Natural killer cell (primary cell): ENCODE results near the gene SPRN. TPM values are rescaled to one million over a fixed set of nuclear protein-coding genes. Genes with fewer than 3 reads are reported as not detected.
"Not testable (repeated sequence)": the region's sequence is repeated elsewhere in the genome, so short reads cannot be mapped to it uniquely, and the experiment has no call there.

Experiments used
- ATAC-seq, 3 donors: fragments of 150-1000 bp in 2 of 3; fragments of 200-7000 bp in 1 of 3; cut with Tn5 transposase; 1 replicate in 1 of 3; 2 replicates in 2 of 3; pipeline ENCODE4 v1.10.0; 2021; ENCODE audit warnings: mild to moderate bottlenecking in 2 of 3, moderate library complexity in 2 of 3
- DNase-seq, 2 donors: peaks; one replicate each; pipeline versions ENCODE4 v3.0.0 to v3.0.0-alpha.2; 2013 to 2021; ENCODE audit warnings: mixed read lengths in 1 of 2
- H3K27ac ChIP-seq: one replicate; pipeline ENCODE4 v1.5.1; 2013; ENCODE audit warnings: mild to moderate bottlenecking, low read length
- H3K27me3 ChIP-seq: one replicate; pipeline ENCODE4 v1.6.1; 2013; ENCODE audit warnings: low read length; ENCODE audit not compliant: control insufficient read depth, insufficient read depth
- H3K36me3 ChIP-seq: one replicate; pipeline ENCODE4 v1.6.1; 2013; ENCODE audit warnings: low read length; ENCODE audit not compliant: control insufficient read depth, insufficient read depth
- H3K4me1 ChIP-seq: one replicate; pipeline ENCODE4 v1.6.1; 2013; ENCODE audit warnings: low read length; ENCODE audit not compliant: control insufficient read depth, insufficient read depth
- H3K4me3 ChIP-seq: one replicate; pipeline ENCODE4 v1.5.1; 2013; ENCODE audit warnings: low read length
- H3K9me3 ChIP-seq: one replicate; pipeline ENCODE4 v1.6.1; 2013; ENCODE audit warnings: low read length; ENCODE audit not compliant: control insufficient read depth, insufficient read depth
- H3K27ac Mint-ChIP-seq, 2 donors: one replicate each; pipeline ENCODE4 v1.8.0; 2022; ENCODE audit warnings: mild to moderate bottlenecking in 2 of 2, mixed read lengths in 2 of 2, moderate library complexity in 1 of 2
- H3K27me3 Mint-ChIP-seq, 2 donors: one replicate each; pipeline ENCODE4 v1.8.0; 2022; ENCODE audit warnings: low read depth in 2 of 2, mixed read lengths in 2 of 2
- H3K36me3 Mint-ChIP-seq: one replicate; pipeline ENCODE4 v1.8.0; 2022; ENCODE audit warnings: mixed read lengths
- H3K4me1 Mint-ChIP-seq, 2 donors: one replicate each; pipeline ENCODE4 v1.8.0; 2022; ENCODE audit warnings: mixed read lengths in 2 of 2
- H3K4me3 Mint-ChIP-seq: one replicate; pipeline ENCODE4 v1.8.0; 2022; ENCODE audit warnings: mild to moderate bottlenecking, moderate library complexity, mixed read lengths
- H3K9me3 Mint-ChIP-seq, 2 donors: one replicate each; pipeline ENCODE4 v1.8.0; 2022; ENCODE audit warnings: mixed read lengths in 2 of 2
- CTCF ChIP-seq: fragments of 200-600 bp; IDR thresholded peaks from one replicate; pipeline ENCODE4 v1.8.0; 2022; ENCODE audit warnings: antibody characterized with exemption
- WGBS: methylation state at CpG from one replicate; pipeline ENCODE4 v1.1.7; 2013; ENCODE audit warnings: missing lambda C conversion rate; ENCODE audit not compliant: insufficient coverage; 5-methylcytosine and 5-hydroxymethylcytosine counted together
- intact Hi-C: fragments of 100-400 bp; cut with micrococcal nuclease; formaldehyde crosslinking; loops from one replicate; pipeline ENCODE4 v1.14.2; 2022
- total RNA-seq, 4 donors: library from RNA; stranded (reverse); fragments of 120-200 nt in 1 of 4; gene quantifications; one replicate each; pipeline versions ENCODE4 v1.2.3 to v1.2.4, GENCODE V29; 2013 to 2022

SPRN gene
- total RNA-seq, 3 donors from 2014 or later (not counting 1 experiment from before 2014, with no cell fraction given), result not detected

DNA sequence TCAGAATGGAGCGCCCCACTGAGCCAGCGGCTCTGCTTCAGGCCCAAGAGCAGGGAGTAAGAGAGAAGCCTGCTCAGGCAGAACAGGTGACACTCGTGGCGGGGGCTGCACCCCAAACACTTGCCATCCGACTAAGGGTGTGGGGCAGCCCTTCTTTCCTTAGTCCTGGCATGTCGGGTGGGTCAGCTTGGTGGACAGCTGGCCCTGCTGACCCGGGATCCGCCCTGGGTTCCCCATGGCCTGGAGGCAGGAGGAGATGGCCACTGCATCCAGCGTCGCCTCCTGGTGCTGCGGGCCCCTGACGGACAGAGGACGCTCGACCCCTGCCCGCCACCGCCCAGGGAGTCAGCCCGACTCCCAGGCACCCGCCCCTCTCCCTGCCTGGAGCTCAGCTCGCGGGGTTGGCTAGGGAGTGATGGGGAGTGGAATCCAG lies 46.6 kb downstream of the SPRN start:
- Histone ChIP-seq H3K27me3 (no peaks in the 10 kb centered on the region), H3K27ac (no peak overlapping the region), H3K9me3 (no peaks in the 10 kb centered on the region), H3K4me1 (peaks cover 45% of the 10 kb centered on the region), H3K4me3 (peak overlapping the region; percentile 89), H3K36me3 (no peaks in the 10 kb centered on the region)
- H3K4me3 Mint-ChIP-seq, result peak overlapping the region; percentile 86
- no peaks in the 10 kb centered on the region for H3K9me3 Mint-ChIP-seq
- 43% methylated on average over 20 of the region's 20 CpGs for WGBS
- H3K27ac Mint-ChIP-seq, result peak overlapping the region in 1 of 2 donors; percentile 44
- no peak for TF ChIP-seq CTCF
- H3K27me3 Mint-ChIP-seq, result no peaks in the 10 kb centered on the region
- intact Hi-C loops, result no loop called here
- DNase-seq (no peak), ATAC-seq (no peak)
- peaks cover 0 to 24% of the 10 kb centered on the region in 2 donors for H3K4me1 Mint-ChIP-seq
- no peaks in the 10 kb centered on the region for H3K36me3 Mint-ChIP-seq

- DNase-seq, result no peak
- Mint-ChIP-seq H3K9me3 (no peaks in the 10 kb centered on the region), H3K4me3 (peak overlapping the region; percentile 86), H3K27ac (no peak overlapping the region), H3K36me3 (no peaks in the 10 kb centered on the region), H3K4me1 (peaks cover 0 to 24% of the 10 kb centered on the region in 2 donors), H3K27me3 (no peaks in the 10 kb centered on the region)
- Histone ChIP-seq H3K4me3 (no peak overlapping the region), H3K27ac (no peak overlapping the region), H3K36me3 (no peaks in the 10 kb centered on the region), H3K4me1 (peaks cover 50% of the 10 kb centered on the region), H3K9me3 (no peaks in the 10 kb centered on the region), H3K27me3 (no peaks in the 10 kb centered on the region)
- no peak for ATAC-seq
- intact Hi-C loops, result no loop called here
- no peak for TF ChIP-seq CTCF
- WGBS, result 96% methylated on average over 30 of the region's 30 CpGs
Observed at GRCh38 chr10:133377025-133377817, 47.2 kb downstream of the SPRN start.

DNA sequence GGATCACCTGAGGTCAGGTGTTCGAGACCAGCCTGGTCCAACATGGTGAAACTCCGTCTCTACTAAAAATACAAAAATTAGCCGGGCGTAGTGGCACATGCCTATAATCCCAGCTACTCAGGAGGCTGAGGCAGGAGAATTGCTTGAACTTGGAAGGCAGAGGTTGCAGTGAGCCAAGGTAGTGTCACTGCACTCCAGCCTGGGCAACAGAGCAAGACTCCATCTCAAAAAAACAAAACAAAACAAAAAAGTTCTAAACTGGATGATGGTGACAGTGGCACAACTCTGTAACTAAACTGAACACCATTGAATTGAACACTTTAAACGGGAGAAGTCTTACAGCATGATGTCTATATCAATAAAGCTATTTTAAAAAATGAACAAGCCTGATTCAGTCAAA lies 48.2 kb downstream of the SPRN start:
- H3K36me3 Mint-ChIP-seq, H3K9me3 Mint-ChIP-seq, H3K27ac ChIP-seq, DNase-seq, H3K27me3 ChIP-seq, H3K4me3 ChIP-seq, H3K36me3 ChIP-seq, H3K9me3 ChIP-seq, intact Hi-C loops, H3K27ac Mint-ChIP-seq, H3K27me3 Mint-ChIP-seq, ATAC-seq: not testable (repeated sequence)
- WGBS, result 93% methylated on average over 5 of the region's 5 CpGs
- peaks cover 0 to 24% of the 10 kb centered on the region in 2 donors for H3K4me1 Mint-ChIP-seq
- peaks cover 47% of the 10 kb centered on the region for H3K4me1 ChIP-seq
- H3K4me3 Mint-ChIP-seq, result peak overlapping the region; percentile 75

- H3K36me3 Mint-ChIP-seq, result no peaks in the 10 kb centered on the region
- Histone ChIP-seq H3K27ac (no peak overlapping the region), H3K36me3 (peaks cover under 1% of the 10 kb centered on the region), H3K4me3 (no peak overlapping the region), H3K4me1 (peaks cover 42% of the 10 kb centered on the region), H3K9me3 (no peaks in the 10 kb centered on the region), H3K27me3 (no peaks in the 10 kb centered on the region)
- no peak for ATAC-seq
- peaks cover 0 to 22% of the 10 kb centered on the region in 2 donors for H3K4me1 Mint-ChIP-seq
- intact Hi-C loops, result no loop called here
- 97% methylated on average over 11 of the region's 12 CpGs for WGBS
- TF ChIP-seq CTCF, result no peak
- H3K9me3 Mint-ChIP-seq, result no peaks in the 10 kb centered on the region
- H3K4me3 Mint-ChIP-seq, result peak overlapping the region; percentile 65
- no peak for DNase-seq
- H3K27ac Mint-ChIP-seq, result peak overlapping the region in 1 of 2 donors; percentile 27
- H3K27me3 Mint-ChIP-seq, result no peaks in the 10 kb centered on the region
Observed at GRCh38 chr10:133375357-133376115, 48.9 kb downstream of the SPRN start.
